ENCODE measurements around the gene LIMS2. TPM values are rescaled to one million over a fixed set of nuclear protein-coding genes. Genes with fewer than 3 reads are reported as not detected.
A peak's percentile ranks its signal among the peaks of the same experiment; 100 is the strongest.

The LIMS2 gene
- polyA plus RNA-seq, 2 of the 4 experiments (the other 2 are of a cell fraction), result 1.2 to 6.1 TPM

DNA sequence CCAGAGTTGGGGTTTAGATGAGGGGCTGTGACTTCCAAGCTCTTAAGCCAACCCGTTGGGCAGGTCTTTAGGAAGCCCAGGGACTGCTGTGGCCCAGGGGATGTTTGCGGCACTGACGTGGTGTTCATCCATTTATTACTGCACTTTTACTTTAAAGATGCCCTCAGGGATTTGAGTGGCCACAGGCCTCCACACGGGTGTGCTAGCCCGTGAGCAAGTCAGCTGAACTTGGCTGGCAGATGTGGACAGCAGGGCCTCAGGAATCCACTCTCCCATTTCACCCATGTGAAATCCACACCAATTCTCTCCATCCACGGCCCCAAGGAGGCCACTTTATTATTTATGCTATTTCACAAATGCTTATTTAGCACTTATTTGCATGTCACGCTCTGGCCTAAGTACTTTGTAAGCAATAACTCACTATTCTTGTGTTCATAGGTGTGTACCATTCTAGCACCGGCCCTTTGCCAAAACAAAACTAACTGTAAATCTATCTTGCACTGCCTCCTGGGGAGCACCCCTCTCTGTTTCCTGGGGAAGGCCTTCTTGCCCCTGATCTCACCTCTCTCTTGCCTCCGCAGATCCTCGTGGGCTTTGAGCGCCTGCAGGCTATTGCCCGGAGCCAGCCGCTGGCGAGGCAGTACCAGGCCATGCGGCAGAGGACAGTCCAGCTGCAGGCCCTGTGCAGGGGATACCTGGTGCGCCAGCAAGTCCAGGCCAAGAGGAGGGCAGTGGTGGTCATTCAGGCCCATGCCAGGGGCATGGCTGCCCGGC, 68.5 kb downstream of the LIMS2 start:
- no peak for TF ChIP-seq RARB (CRISPR knock-in tag; IDR thresholded peaks at IDR 0.05)
- no peak for TF ChIP-seq NPAS2 (CRISPR knock-in tag; IDR thresholded peaks at IDR 0.05; ENCODE audit: borderline replicate concordance)
- TF ChIP-seq MAFK (IDR thresholded peaks at IDR 0.05; ENCODE audit: partially characterized antibody), result peak; percentile 49
- no peak for TF ChIP-seq RCOR1 (IDR thresholded peaks at IDR 0.05; ENCODE audit: low read depth, low read length)
- WGBS (ENCODE audit: missing lambda C conversion rate), result 74% methylated on average over 14 of the region's 17 CpGs
- Histone ChIP-seq H3K4me1 (no peaks in the 10 kb centered on the region), H3K4me3 (no peak overlapping the region), H3K27ac (no peak overlapping the region), H3K4me2 (no peak overlapping the region), H3K9me3 (peaks cover 23% of the 10 kb centered on the region)
- ATAC-seq (no peak), FAIRE-seq (no peak), DNase-seq (ENCODE audit: low read depth in 1 of 2, low spot score in 1 of 2) (no peak)
- ChIA-PET POLR2A (no interaction called here), CTCF (interaction anchor here (1.4 kb wide), 2 partner anchors 15 to 69 kb away, joined by 3 to 7 read pairs; partner anchors contain the start of gene LIMS2)

DNA sequence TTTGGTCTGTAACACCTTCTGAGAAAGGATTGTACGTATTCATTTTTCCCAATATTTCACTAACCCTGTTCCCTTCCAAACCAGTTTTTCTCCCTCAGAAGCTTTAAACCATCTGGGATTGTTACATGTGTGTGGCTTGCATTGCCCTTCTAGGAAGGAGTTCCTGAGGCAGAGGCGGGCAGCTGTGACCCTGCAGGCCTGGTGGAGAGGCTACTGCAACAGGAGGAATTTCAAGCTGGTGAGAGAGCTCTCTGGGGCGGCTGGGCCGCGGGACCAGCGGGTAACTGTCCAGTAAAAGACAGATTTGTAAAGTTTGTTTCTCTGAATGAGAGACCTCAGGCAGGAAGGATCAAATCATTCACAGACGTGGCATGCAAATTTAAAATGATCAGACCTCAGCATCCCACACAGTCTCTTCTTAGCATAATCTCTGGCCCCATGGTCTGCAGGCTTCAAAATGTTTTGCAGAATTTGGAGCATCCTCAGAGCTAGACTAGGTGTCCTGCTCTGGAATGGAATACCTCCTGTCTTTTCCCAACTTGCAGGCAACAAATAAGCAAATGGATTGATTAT, 69.6 kb downstream of the LIMS2 start:
- H3K4me1 ChIP-seq, result no peaks in the 10 kb centered on the region
- ATAC-seq, result no peak
- CTCF ChIA-PET, result interaction anchor here (1.4 to 2.2 kb wide), 2 partner anchors 14 to 44 kb away, joined by 6 to 7 read pairs; no protein-coding TSS in a partner anchor
- no peak overlapping the region for H3K27ac ChIP-seq
- POLR2A ChIA-PET, result no interaction called here
- WGBS (ENCODE audit: missing lambda C conversion rate), result 84% methylated on average over 7 of the region's 7 CpGs
- H3K4me3 ChIP-seq, result no peak overlapping the region
- no peak for FAIRE-seq
- TF ChIP-seq ZNF302 (CRISPR knock-in tag; IDR thresholded peaks at IDR 0.05) (no peak), MYC (IDR thresholded peaks at IDR 0.05; ENCODE audit: borderline replicate concordance, low read length) (no peak), CBX8 (IDR thresholded peaks at IDR 0.05) (no peak), HOXA7 (CRISPR knock-in tag; IDR thresholded peaks at IDR 0.05) (no peak), ZC3H11A (IDR thresholded peaks at IDR 0.05) (no peak), POLR2AphosphoS2 (conservative IDR thresholded peaks at IDR 0.05; ENCODE audit: low read length) (no peak), SREBF2 (IDR thresholded peaks at IDR 0.05) (no peak)
- no peak for DNase-seq (ENCODE audit: low read depth in 1 of 2, low spot score in 1 of 2)
- peaks cover 26% of the 10 kb centered on the region for H3K9me3 ChIP-seq
- H3K4me2 ChIP-seq, result no peak overlapping the region

DNA sequence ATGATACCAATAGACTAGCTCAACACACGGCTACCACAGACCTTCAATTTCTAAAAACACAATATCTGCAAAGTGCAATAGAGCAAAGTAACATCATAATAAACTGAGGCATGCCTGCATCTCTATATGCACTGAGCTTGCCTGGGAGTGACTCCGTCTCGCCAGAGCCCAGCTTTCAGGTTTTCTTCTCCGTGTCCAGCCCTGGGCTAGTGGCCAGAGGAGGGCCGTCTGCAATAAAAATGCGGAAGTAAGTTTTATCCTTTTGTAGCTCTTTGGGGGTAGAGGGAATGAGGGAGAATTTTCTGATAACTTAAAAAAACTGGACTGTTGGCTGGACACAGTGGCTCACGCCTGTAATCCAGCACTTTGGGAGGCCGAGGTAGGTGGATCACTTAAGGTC, 70.3 kb downstream of the LIMS2 start:
- no peak overlapping the region for H3K4me2 ChIP-seq
- POLR2A ChIA-PET, result no interaction called here
- DNase-seq (ENCODE audit: low read depth in 1 of 2, low spot score in 1 of 2), result no peak
- no peaks in the 10 kb centered on the region for H3K4me1 ChIP-seq
- 74% methylated on average over 8 of the region's 8 CpGs for WGBS (ENCODE audit: missing lambda C conversion rate)
- TF ChIP-seq KDM5A (IDR thresholded peaks at IDR 0.05) (no peak), HOXB5 (CRISPR knock-in tag; IDR thresholded peaks at IDR 0.05) (no peak), MYC (IDR thresholded peaks at IDR 0.05; ENCODE audit: borderline replicate concordance, low read length) (no peak)
- TF ChIP-seq, protein P1, sequence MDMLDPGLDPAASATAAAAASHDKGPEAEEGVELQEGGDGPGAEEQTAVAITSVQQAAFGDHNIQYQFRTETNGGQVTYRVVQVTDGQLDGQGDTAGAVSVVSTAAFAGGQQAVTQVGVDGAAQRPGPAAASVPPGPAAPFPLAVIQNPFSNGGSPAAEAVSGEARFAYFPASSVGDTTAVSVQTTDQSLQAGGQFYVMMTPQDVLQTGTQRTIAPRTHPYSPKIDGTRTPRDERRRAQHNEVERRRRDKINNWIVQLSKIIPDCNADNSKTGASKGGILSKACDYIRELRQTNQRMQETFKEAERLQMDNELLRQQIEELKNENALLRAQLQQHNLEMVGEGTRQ (IDR thresholded peaks at IDR 0.05), result no peak
- no peak for ATAC-seq
- FAIRE-seq, result no peak
- no peak overlapping the region for H3K4me3 ChIP-seq
- H3K9me3 ChIP-seq, result peaks cover 26% of the 10 kb centered on the region
- CTCF ChIA-PET, result interaction anchor here (1.4 to 2.2 kb wide), 3 partner anchors 10 to 45 kb away, joined by 3 to 7 read pairs (median 6); no protein-coding TSS in a partner anchor
- no peak overlapping the region for H3K27ac ChIP-seq

DNA sequence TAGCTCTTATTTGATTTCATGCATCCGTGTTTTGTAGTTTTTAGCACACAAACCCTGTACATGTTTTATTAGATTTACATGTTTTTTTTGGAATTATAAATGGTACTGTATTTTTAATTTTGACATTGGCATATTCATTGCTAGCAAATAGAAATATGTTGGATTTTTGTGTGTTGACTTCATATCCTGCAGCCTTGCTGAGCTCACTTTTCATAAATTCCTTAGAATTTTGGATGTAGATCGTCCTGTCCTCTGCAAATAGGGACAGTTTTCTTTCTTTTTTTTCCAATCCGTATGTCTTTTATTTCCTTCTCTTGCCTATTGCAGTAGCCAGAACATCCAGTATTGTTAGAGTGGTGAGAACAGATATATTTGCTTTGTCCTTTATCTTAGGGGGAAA, 76.1 kb downstream of the LIMS2 start:
- ATAC-seq (no peak), DNase-seq (ENCODE audit: low read depth in 1 of 2, low spot score in 1 of 2) (no peak), FAIRE-seq (no peak)
- ChIA-PET POLR2A (no interaction called here), CTCF (interaction anchor here (0.6 to 2.8 kb wide), 3 partner anchors 8 to 56 kb away, joined by 3 to 9 read pairs (median 4); no protein-coding TSS in a partner anchor)
- no peak overlapping the region for H3K27ac ChIP-seq
- TF ChIP-seq FOXS1 (CRISPR knock-in tag; IDR thresholded peaks at IDR 0.05), result no peak
- TF ChIP-seq FOSB (CRISPR knock-in tag; IDR thresholded peaks at IDR 0.05), result no peak
- no peak for TF ChIP-seq RARB (CRISPR knock-in tag; IDR thresholded peaks at IDR 0.05)
- no peak for TF ChIP-seq KDM5A (IDR thresholded peaks at IDR 0.05)
- no peak for TF ChIP-seq NFE2L2 (conservative IDR thresholded peaks at IDR 0.05; ENCODE audit: low read length)
- 55% methylated on average over 3 of the region's 3 CpGs for WGBS (ENCODE audit: missing lambda C conversion rate)
- H3K4me2 ChIP-seq, result no peak overlapping the region
- no peak overlapping the region for H3K4me3 ChIP-seq
- H3K9me3 ChIP-seq, result peaks cover 26% of the 10 kb centered on the region
- no peaks in the 10 kb centered on the region for H3K4me1 ChIP-seq
